Left ventricle myocardium superior (tissue), 1 donor: ENCODE data around the gene DENND1A. TPM values are rescaled to one million over a fixed set of nuclear protein-coding genes. Genes with fewer than 3 reads are reported as not detected.
"Not testable (repeated sequence)": the region's sequence is repeated elsewhere in the genome, so short reads cannot be mapped to it uniquely, and the experiment has no call there.

Source experiments
- ATAC-seq: fragments of 200-7000 bp; cut with Tn5 transposase; one replicate; pipeline ENCODE4 v1.9.1; 2020; ENCODE audit warnings: mild to moderate bottlenecking, moderate library complexity
- DNase-seq: peaks from one replicate; pipeline ENCODE4 v3.0.0-alpha.2; 2020
- intact Hi-C: fragments of 100-400 bp; cut with micrococcal nuclease; formaldehyde crosslinking; loops from one replicate; pipeline ENCODE4 v1.11.0; 2022
- total RNA-seq: library from RNA; stranded (reverse); fragmentation: NEBNext Ultra II Directional; extraction: Animal tissue kit (Norgen Biotek cat#: 25700); gene quantifications from one replicate; pipeline ENCODE4 v1.2.1, GENCODE V29; 2021
- donor health status: DM: no; HTN: yes; CAD: no; lungs with severe emphysema.

The DENND1A gene
- total RNA-seq, 1 donor from 2014 or later: 12.9 TPM

- ATAC-seq: no peak
- intact Hi-C loops: no loop called here
- DNase-seq: no peak
Measured at GRCh38 chr9:123450098-123450770, 479.7 kb downstream of the DENND1A start.

GRCh38 chr9:123447934-123448646, 481.8 kb downstream of the DENND1A start:
- ATAC-seq (peak; percentile 31), DNase-seq (no peak)
- intact Hi-C loops: no loop called here

GRCh38 chr9:123445981-123446610, 483.8 kb downstream of the DENND1A start:
- DNase-seq: no peak
- ATAC-seq: no peak
- intact Hi-C loops: no loop called here

GRCh38 chr9:123445116-123445515, 484.8 kb downstream of the DENND1A start:
- DNase-seq (no peak), ATAC-seq (no peak)
- intact Hi-C loops: no loop called here

GRCh38 chr9:123441769-123442168, 488.2 kb downstream of the DENND1A start:
- no peak for ATAC-seq
- DNase-seq: no peak
- intact Hi-C loops: no loop called here

- intact Hi-C loops: no loop called here
- no peak for ATAC-seq
- no peak for DNase-seq
Measured at GRCh38 chr9:123440256-123440655, 489.7 kb downstream of the DENND1A start.

GRCh38 chr9:123438821-123439220, 491.1 kb downstream of the DENND1A start:
- DNase-seq (no peak), ATAC-seq (no peak)
- intact Hi-C loops: no loop called here

GRCh38 chr9:123438321-123438720, 491.6 kb downstream of the DENND1A start:
- no peak for DNase-seq
- intact Hi-C loops: no loop called here
- ATAC-seq: no peak

GRCh38 chr9:123437201-123437600, 492.7 kb downstream of the DENND1A start:
- DNase-seq (no peak), ATAC-seq (no peak)
- intact Hi-C loops: no loop called here

GRCh38 chr9:123435471-123435870, 494.5 kb downstream of the DENND1A start:
- ATAC-seq: no peak
- DNase-seq: no peak
- intact Hi-C loops: no loop called here

- no peak for DNase-seq
- ATAC-seq: no peak
- intact Hi-C loops: no loop called here
Measured at GRCh38 chr9:123434619-123435240, 495.2 kb downstream of the DENND1A start.

GRCh38 chr9:123432331-123433236, 497.3 kb downstream of the DENND1A start:
- ATAC-seq: no peak
- intact Hi-C loops: no loop called here
- DNase-seq: no peak

GRCh38 chr9:123431581-123431980, 498.3 kb downstream of the DENND1A start:
- ATAC-seq (no peak), DNase-seq (no peak)
- intact Hi-C loops: no loop called here

- DNase-seq, intact Hi-C loops, ATAC-seq: not testable (repeated sequence)
Measured at GRCh38 chr9:123428450-123428849, 501.5 kb downstream of the DENND1A start.

GRCh38 chr9:123426406-123426805, 503.5 kb downstream of the DENND1A start:
- DNase-seq (no peak), ATAC-seq (no peak)
- intact Hi-C loops: no loop called here

- no peak for DNase-seq
- ATAC-seq: no peak
- intact Hi-C loops: no loop called here
Measured at GRCh38 chr9:123425836-123426365, 504.0 kb downstream of the DENND1A start.

GRCh38 chr9:123425261-123425821, 504.6 kb downstream of the DENND1A start:
- intact Hi-C loops: no loop called here
- ATAC-seq: no peak
- DNase-seq: no peak

- DNase-seq (no peak), ATAC-seq (no peak)
- intact Hi-C loops: no loop called here
Measured at GRCh38 chr9:123424552-123425225, 505.2 kb downstream of the DENND1A start.
